Stimulated activated effector memory CD8-positive, alpha-beta T cell treated with anti-CD3 and anti-CD28 coated beads, Interleukin-12 subunit alpha, Interleukin-12 subunit beta, amount 100 ng/mL, for 72 hours (primary cell): Measurements from ENCODE around the gene LARP4B.
A peak's percentile ranks its signal among the peaks of the same experiment; 100 is the strongest.

Experiments used
- ATAC-seq: fragments of 150-1000 bp; cut with Tn5 transposase; 2 replicates; pipeline ENCODE4 v1.10.0; 2021
- DNase-seq, 2 donors: peaks; one replicate each; pipeline ENCODE4 v3.0.0; 2021 to 2022; ENCODE audit warnings: low spot score in 2 of 2
- H3K27ac Mint-ChIP-seq: one replicate; pipeline ENCODE4 v1.8.0; 2022; ENCODE audit warnings: mild to moderate bottlenecking, mixed read lengths
- H3K36me3 Mint-ChIP-seq: one replicate; pipeline ENCODE4 v1.8.0; 2022; ENCODE audit warnings: mild to moderate bottlenecking, mixed read lengths
- H3K4me1 Mint-ChIP-seq: one replicate; pipeline ENCODE4 v1.8.0; 2022; ENCODE audit warnings: mixed read lengths
- H3K4me3 Mint-ChIP-seq: one replicate; pipeline ENCODE4 v1.8.0; 2022; ENCODE audit warnings: mild to moderate bottlenecking, mixed read lengths
- H3K9me3 Mint-ChIP-seq: one replicate; pipeline ENCODE4 v1.8.0; 2022; ENCODE audit warnings: mixed read lengths

Gene LARP4B

GRCh38 chr10:920450-920849, 11.1 kb downstream of the LARP4B start:
- Mint-ChIP-seq H3K36me3 (peaks cover 60% of the 10 kb centered on the region), H3K27ac (no peak overlapping the region), H3K4me1 (peaks cover 28% of the 10 kb centered on the region), H3K4me3 (no peak overlapping the region), H3K9me3 (no peaks in the 10 kb centered on the region)
- DNase-seq (no peak), ATAC-seq (no peak)

DNA sequence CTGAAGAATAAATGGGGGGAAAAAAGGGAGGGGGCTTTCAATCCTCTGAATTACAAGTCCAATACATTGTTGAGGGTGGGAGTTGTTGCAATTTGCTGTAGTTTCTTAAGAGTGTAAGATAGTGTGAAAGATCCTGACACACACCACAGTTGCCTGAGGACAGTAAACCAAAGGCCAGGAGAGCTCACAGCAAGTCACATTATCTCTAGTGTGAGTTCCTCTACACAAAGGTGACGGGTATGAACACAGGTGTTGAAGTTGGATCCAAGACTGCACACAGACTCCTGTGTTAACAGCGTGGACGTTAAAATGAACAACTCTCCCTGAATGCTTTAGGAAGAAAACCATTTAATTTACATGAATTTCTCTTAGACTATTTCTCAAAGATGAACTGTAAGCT, 12.0 kb downstream of the LARP4B start:
- peaks cover 51% of the 10 kb centered on the region for H3K36me3 Mint-ChIP-seq
- no peak overlapping the region for H3K4me3 Mint-ChIP-seq
- no peaks in the 10 kb centered on the region for H3K9me3 Mint-ChIP-seq
- DNase-seq (no peak), ATAC-seq (no peak)
- no peak overlapping the region for H3K27ac Mint-ChIP-seq
- peaks cover 23% of the 10 kb centered on the region for H3K4me1 Mint-ChIP-seq

GRCh38 chr10:917999-918398, 13.5 kb downstream of the LARP4B start:
- DNase-seq (no peak), ATAC-seq (no peak)
- Mint-ChIP-seq H3K4me3 (no peak overlapping the region), H3K9me3 (no peaks in the 10 kb centered on the region), H3K4me1 (peaks cover 16% of the 10 kb centered on the region), H3K36me3 (peaks cover 39% of the 10 kb centered on the region), H3K27ac (no peak overlapping the region)

DNA sequence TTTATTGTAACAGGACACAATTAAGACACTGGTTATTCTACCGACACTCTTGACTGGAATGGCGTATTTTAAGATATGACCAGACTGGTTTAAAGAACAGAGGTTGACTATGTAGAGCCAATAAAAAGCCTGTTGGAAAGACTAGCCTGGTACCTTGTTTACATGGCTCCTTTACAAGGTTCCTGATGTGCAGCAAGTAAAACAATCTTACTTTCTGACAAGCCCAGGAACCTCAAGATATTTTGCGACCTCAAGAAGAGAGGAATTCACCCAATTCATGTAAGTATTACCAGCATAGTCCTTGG, 14.1 kb downstream of the LARP4B start:
- H3K27ac Mint-ChIP-seq: no peak overlapping the region
- DNase-seq (no peak), ATAC-seq (no peak)
- H3K4me3 Mint-ChIP-seq: no peak overlapping the region
- H3K4me1 Mint-ChIP-seq: peaks cover 19% of the 10 kb centered on the region
- H3K9me3 Mint-ChIP-seq: no peaks in the 10 kb centered on the region
- peaks cover 40% of the 10 kb centered on the region for H3K36me3 Mint-ChIP-seq

- ATAC-seq: no peak
- Mint-ChIP-seq H3K4me1 (peaks cover 14% of the 10 kb centered on the region), H3K9me3 (no peaks in the 10 kb centered on the region), H3K36me3 (peaks cover 41% of the 10 kb centered on the region), H3K4me3 (no peak overlapping the region), H3K27ac (no peak overlapping the region)
- no peak for DNase-seq
These were observed 14.6 kb downstream of the LARP4B start for GRCh38 chr10:916716-917415.

- H3K4me1 Mint-ChIP-seq: peaks cover 30% of the 10 kb centered on the region
- no peaks in the 10 kb centered on the region for H3K9me3 Mint-ChIP-seq
- no peak for ATAC-seq
- H3K27ac Mint-ChIP-seq: peak overlapping the region; percentile 69
- no peak for DNase-seq
- H3K4me3 Mint-ChIP-seq: no peak overlapping the region
- peaks cover 78% of the 10 kb centered on the region for H3K36me3 Mint-ChIP-seq
These were observed 21.7 kb downstream of the LARP4B start for GRCh38 chr10:909831-910230.

GRCh38 chr10:905972-906371, 25.5 kb downstream of the LARP4B start:
- Mint-ChIP-seq H3K9me3 (no peaks in the 10 kb centered on the region), H3K27ac (peak overlapping the region; percentile 84), H3K4me1 (peaks cover 33% of the 10 kb centered on the region), H3K4me3 (no peak overlapping the region), H3K36me3 (peaks cover 68% of the 10 kb centered on the region)
- DNase-seq: no peak
- ATAC-seq: no peak

GRCh38 chr10:905503-905902, 26.0 kb downstream of the LARP4B start:
- no peak for DNase-seq
- no peak for ATAC-seq
- H3K4me1 Mint-ChIP-seq: peaks cover 33% of the 10 kb centered on the region
- no peak overlapping the region for H3K4me3 Mint-ChIP-seq
- H3K27ac Mint-ChIP-seq: peak overlapping the region; percentile 84
- peaks cover 68% of the 10 kb centered on the region for H3K36me3 Mint-ChIP-seq
- no peaks in the 10 kb centered on the region for H3K9me3 Mint-ChIP-seq

DNA sequence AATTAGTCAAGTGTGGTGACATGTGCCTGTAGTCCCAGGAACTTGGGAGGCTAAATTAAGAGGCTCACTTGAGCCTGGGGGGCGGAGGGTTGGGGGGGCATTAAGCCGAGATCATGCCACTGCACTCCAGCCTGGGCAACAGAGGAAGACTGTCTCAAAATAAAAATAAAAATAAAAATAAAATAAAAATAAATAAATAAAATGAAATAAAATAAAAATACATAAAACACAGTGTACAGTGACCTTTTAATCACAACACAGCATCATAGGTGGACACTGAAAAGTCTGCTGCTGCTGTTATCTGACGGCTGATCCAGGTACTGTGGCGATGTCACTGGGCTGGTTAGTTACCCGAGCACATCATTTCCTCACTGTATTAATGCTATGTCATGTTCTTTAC, 27.1 kb downstream of the LARP4B start:
- H3K27ac Mint-ChIP-seq: no peak overlapping the region
- H3K4me3 Mint-ChIP-seq: no peak overlapping the region
- H3K9me3 Mint-ChIP-seq: no peaks in the 10 kb centered on the region
- ATAC-seq (no peak), DNase-seq (no peak)
- peaks cover 67% of the 10 kb centered on the region for H3K36me3 Mint-ChIP-seq
- H3K4me1 Mint-ChIP-seq: peaks cover 33% of the 10 kb centered on the region

DNA sequence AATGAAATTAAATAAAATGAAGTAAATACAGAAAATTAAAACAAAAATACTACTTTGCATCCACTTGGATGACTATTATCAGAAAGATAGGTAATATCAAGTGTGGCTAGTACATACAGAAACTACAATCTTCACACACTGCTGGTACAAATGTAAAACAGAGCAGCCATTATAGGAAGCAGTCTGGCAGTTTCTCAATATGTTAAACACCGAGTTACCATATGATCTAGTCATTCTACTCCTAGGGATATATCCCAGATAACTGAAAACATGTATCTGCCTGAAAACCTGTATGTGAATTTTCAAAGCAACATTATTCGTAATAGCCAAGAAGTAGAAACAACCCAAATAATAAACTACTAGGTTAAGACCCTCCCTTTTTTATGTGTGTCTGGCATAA, 33.4 kb downstream of the LARP4B start:
- Mint-ChIP-seq H3K36me3 (peaks cover 41% of the 10 kb centered on the region), H3K27ac (no peak overlapping the region), H3K9me3 (no peaks in the 10 kb centered on the region), H3K4me1 (peaks cover 32% of the 10 kb centered on the region), H3K4me3 (no peak overlapping the region)
- no peak for ATAC-seq
- no peak for DNase-seq

GRCh38 chr10:896982-897381, 34.5 kb downstream of the LARP4B start:
- no peak overlapping the region for H3K4me3 Mint-ChIP-seq
- peaks cover 37% of the 10 kb centered on the region for H3K36me3 Mint-ChIP-seq
- peaks cover 28% of the 10 kb centered on the region for H3K4me1 Mint-ChIP-seq
- ATAC-seq (no peak), DNase-seq (no peak)
- no peak overlapping the region for H3K27ac Mint-ChIP-seq
- no peaks in the 10 kb centered on the region for H3K9me3 Mint-ChIP-seq

DNA sequence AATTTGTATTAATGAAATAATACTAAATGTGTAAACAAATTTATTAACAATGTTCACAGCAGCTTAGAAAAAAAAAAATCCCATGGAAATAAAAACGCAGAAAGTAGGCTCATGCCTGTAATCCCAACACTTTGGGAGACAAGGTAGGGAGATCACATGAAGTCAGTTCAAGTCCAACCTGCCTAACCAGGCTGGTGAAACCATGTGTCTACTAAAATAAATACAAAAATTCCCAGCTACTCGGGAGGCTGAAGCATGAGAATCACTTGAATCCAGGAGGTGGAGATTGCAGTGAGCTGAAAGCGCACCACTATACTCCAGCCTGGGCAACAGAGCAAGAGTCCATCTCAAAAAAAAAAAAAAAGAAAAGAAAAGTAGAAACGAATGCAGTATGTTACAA, 36.2 kb downstream of the LARP4B start:
- Mint-ChIP-seq H3K36me3 (peaks cover 27% of the 10 kb centered on the region), H3K27ac (no peak overlapping the region), H3K9me3 (no peaks in the 10 kb centered on the region), H3K4me3 (no peak overlapping the region), H3K4me1 (peaks cover 28% of the 10 kb centered on the region)
- ATAC-seq (no peak), DNase-seq (no peak)

DNA sequence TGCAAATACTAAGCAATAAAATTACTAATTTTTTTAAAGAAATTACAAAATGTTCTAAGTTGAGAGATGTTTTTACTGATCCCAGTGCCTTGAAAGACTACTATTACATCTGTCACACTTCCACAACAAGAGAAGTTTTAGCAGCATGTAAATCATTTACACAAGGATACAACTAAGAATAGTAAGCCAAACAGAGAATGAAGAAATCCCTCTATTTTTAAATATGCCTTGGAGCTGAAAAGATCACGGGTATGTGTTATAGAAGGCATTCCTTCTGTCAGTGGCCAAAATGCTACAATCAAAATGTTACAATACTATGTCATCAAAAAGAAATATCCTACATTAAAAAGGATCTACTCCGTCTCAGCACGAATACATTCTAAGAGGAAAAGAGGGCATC, 52.6 kb downstream of the LARP4B start:
- H3K4me1 Mint-ChIP-seq: peaks cover 24% of the 10 kb centered on the region
- H3K36me3 Mint-ChIP-seq: peaks cover 90% of the 10 kb centered on the region
- ATAC-seq (no peak), DNase-seq (no peak)
- no peak overlapping the region for H3K27ac Mint-ChIP-seq
- no peak overlapping the region for H3K4me3 Mint-ChIP-seq
- H3K9me3 Mint-ChIP-seq: no peaks in the 10 kb centered on the region

- Mint-ChIP-seq H3K36me3 (peaks cover 90% of the 10 kb centered on the region), H3K9me3 (no peaks in the 10 kb centered on the region), H3K27ac (no peak overlapping the region), H3K4me1 (peaks cover 25% of the 10 kb centered on the region), H3K4me3 (no peak overlapping the region)
- ATAC-seq (no peak), DNase-seq (no peak)
These were observed 53.2 kb downstream of the LARP4B start for GRCh38 chr10:878333-878759.

DNA sequence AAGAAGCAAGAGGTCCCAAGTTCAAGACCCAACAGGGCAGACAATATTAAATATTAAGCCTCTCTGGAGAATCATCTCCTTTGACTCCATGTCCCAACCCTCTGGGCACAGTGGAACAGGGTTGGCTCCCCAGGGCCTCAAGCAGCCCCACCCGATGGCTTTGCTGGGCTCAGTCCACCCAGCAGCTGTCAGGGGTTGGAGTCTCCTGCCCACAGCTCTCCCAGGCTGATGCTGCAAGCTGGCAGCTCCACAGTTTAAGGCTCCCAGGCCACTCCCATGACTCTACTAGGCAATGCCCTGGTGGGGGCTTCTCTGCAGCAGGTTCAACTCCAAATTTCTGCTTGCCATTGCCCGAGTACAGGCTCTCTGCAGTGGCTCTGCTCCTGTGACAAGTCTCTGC, 55.1 kb downstream of the LARP4B start:
- H3K4me3 Mint-ChIP-seq: no peak overlapping the region
- peaks cover 86% of the 10 kb centered on the region for H3K36me3 Mint-ChIP-seq
- H3K9me3 Mint-ChIP-seq: no peaks in the 10 kb centered on the region

GRCh38 chr10:873020-873419, 58.5 kb downstream of the LARP4B start:
- Mint-ChIP-seq H3K27ac (no peak overlapping the region), H3K4me3 (no peak overlapping the region)

More for the DNA sequence above, 55.1 kb downstream of the LARP4B start:
- ATAC-seq: no peak
- peak overlapping the region; percentile 60 for H3K27ac Mint-ChIP-seq
- DNase-seq: no peak
- H3K4me1 Mint-ChIP-seq: peaks cover 43% of the 10 kb centered on the region

DNA sequence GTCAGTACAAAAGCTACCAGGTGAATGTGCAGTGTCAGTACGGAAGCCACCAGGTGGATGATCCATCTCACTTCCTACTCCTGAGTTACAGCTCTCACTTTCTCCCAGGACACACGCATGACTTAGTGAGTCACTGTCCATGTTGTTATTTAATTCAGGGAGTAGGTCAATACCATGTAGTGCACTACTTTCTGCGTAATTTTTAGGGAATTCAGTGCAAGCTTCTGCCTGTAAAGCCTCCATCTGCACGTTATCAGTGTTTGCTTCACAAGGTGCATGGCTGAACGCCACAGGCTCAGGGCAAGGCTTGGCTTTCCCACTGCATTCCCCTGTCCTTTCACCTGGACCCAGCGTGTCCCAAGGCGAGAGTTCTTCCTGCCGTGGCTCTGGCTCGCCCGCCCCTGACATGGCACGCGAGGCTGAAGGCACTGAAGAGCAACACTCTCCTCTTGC, 59.5 kb downstream of the LARP4B start:
- Mint-ChIP-seq H3K36me3 (peaks cover 80% of the 10 kb centered on the region), H3K4me3 (no peak overlapping the region), H3K27ac (peak overlapping the region; percentile 54), H3K9me3 (no peaks in the 10 kb centered on the region), H3K4me1 (peaks cover 58% of the 10 kb centered on the region)
- ATAC-seq (no peak), DNase-seq (no peak)

More at GRCh38 chr10:873020-873419, 58.5 kb downstream of the LARP4B start:
- Mint-ChIP-seq H3K4me1 (peaks cover 61% of the 10 kb centered on the region), H3K9me3 (no peaks in the 10 kb centered on the region), H3K36me3 (peaks cover 83% of the 10 kb centered on the region)
- no peak for ATAC-seq
- no peak for DNase-seq
